Fibroblast of skin of abdomen (primary cell): ENCODE measurements around the gene SLC6A3.
"Not testable (repeated sequence)": the region's sequence is repeated elsewhere in the genome, so short reads cannot be mapped to it uniquely, and the experiment has no call there.

Source experiments
- DNase-seq: peaks from one replicate; pipeline ENCODE4 v3.0.0-alpha.2; 2013

SLC6A3 gene

GRCh38 chr5:1477341-1477740 is 32.1 kb upstream of the SLC6A3 start:
- DNase-seq, result peak; percentile 12

GRCh38 chr5:1476967-1477310 is 31.7 kb upstream of the SLC6A3 start:
- DNase-seq, result no peak

- DNase-seq, result no peak
These were observed 31.1 kb upstream of the SLC6A3 start for GRCh38 chr5:1476181-1476966.

GRCh38 chr5:1475544-1475900 is 30.3 kb upstream of the SLC6A3 start:
- DNase-seq, result not testable (repeated sequence)

GRCh38 chr5:1474866-1475543 is 29.8 kb upstream of the SLC6A3 start:
- DNase-seq, result no peak

GRCh38 chr5:1474183-1474839 is 29.1 kb upstream of the SLC6A3 start:
- DNase-seq, result no peak

- no peak for DNase-seq
These were observed 28.5 kb upstream of the SLC6A3 start for GRCh38 chr5:1473746-1474145.

- no peak for DNase-seq
These were observed 27.9 kb upstream of the SLC6A3 start for GRCh38 chr5:1472964-1473628.

- DNase-seq, result no peak
These were observed 27.0 kb upstream of the SLC6A3 start for GRCh38 chr5:1471997-1472963.

- DNase-seq, result no peak
These were observed 26.1 kb upstream of the SLC6A3 start for GRCh38 chr5:1471240-1471853.

GRCh38 chr5:1470762-1471211 is 25.5 kb upstream of the SLC6A3 start:
- DNase-seq, result no peak

GRCh38 chr5:1468629-1469527 is 23.6 kb upstream of the SLC6A3 start:
- no peak for DNase-seq

GRCh38 chr5:1468247-1468612 is 23.0 kb upstream of the SLC6A3 start:
- DNase-seq, result no peak

- no peak for DNase-seq
These were observed 22.4 kb upstream of the SLC6A3 start for GRCh38 chr5:1467341-1468246.

- no peak for DNase-seq
These were observed 21.5 kb upstream of the SLC6A3 start for GRCh38 chr5:1466631-1467265.

- DNase-seq, result no peak
These were observed 20.8 kb upstream of the SLC6A3 start for GRCh38 chr5:1465966-1466471.

- no peak for DNase-seq
These were observed 19.9 kb upstream of the SLC6A3 start for GRCh38 chr5:1465117-1465516.

- no peak for DNase-seq
These were observed 19.3 kb upstream of the SLC6A3 start for GRCh38 chr5:1464511-1464910.

GRCh38 chr5:1464096-1464446 is 18.8 kb upstream of the SLC6A3 start:
- DNase-seq, result no peak
